Measurements from ENCODE around the gene PPIF.

- TF ChIP-seq CTCF (IDR thresholded peaks at IDR 0.05; ENCODE audit: insufficient read depth, low read length) (no peak), POLR2AphosphoS5 (IDR thresholded peaks at IDR 0.05; ENCODE audit: low read depth) (no peak), GABPA (IDR thresholded peaks at IDR 0.05; ENCODE audit: low read depth) (no peak)
Measured at GRCh38 chr10:79346388-79347225, 662 bp upstream of the PPIF start.

Data from HL-60 (cell line).